Thyroid gland (tissue), 4 donors: ENCODE results near the gene MYBBP1A. TPM values are rescaled to one million over a fixed set of nuclear protein-coding genes. Genes with fewer than 3 reads are reported as not detected.

Experiments used
- DNase-seq, 2 donors: peaks; one replicate each; pipeline ENCODE4 v3.0.0-alpha.2; 2019
- H3K27ac ChIP-seq, 3 donors: fragments of 200-600 bp; sonication (generic); 1 replicate in 2 of 3; 2 replicates in 1 of 3; pipeline ENCODE4 v1.5.1; 2016 to 2019; ENCODE audit warnings: mild to moderate bottlenecking in 1 of 3, moderate library complexity in 1 of 3
- H3K27me3 ChIP-seq: fragments of 200-600 bp; sonication (generic); one replicate; pipeline ENCODE4 v1.5.1; 2019
- H3K36me3 ChIP-seq, 2 donors: fragments of 200-600 bp; sonication (generic); one replicate each; pipeline ENCODE4 v1.5.1; 2016 to 2019
- H3K4me1 ChIP-seq, 2 donors: fragments of 200-600 bp; sonication (generic); one replicate each; pipeline ENCODE4 v1.5.1; 2017 to 2019
- H3K4me3 ChIP-seq, 3 donors: fragments of 200-600 bp; sonication (generic); replicated peaks in 1 of 3; 1 replicate in 2 of 3; 2 replicates in 1 of 3; pipeline ENCODE4 v1.5.1; 2016; ENCODE audit warnings: mild to moderate bottlenecking in 1 of 3
- H3K9me3 ChIP-seq: fragments of 200-600 bp; sonication (generic); one replicate; pipeline ENCODE4 v1.5.1; 2017
- CTCF ChIP-seq, 6 experiments: fragments of 200-600 bp in 3 of 6; fragments of 450-650 bp in 3 of 6; sonication (generic) in 3 of 6; IDR thresholded peaks; one replicate each; pipeline ENCODE4 v1.5.1; 2016 to 2019; ENCODE audit warnings: antibody characterized with exemption in 6 of 6, mild to moderate bottlenecking in 2 of 6, inconsistent platforms in 1 of 6, moderate library complexity in 1 of 6
- POLR2A ChIP-seq, 2 donors: fragments of 450-650 bp; IDR thresholded peaks; one replicate each; pipeline ENCODE4 v1.6.1; 2017; ENCODE audit warnings: antibody characterized with exemption in 2 of 2, mild to moderate bottlenecking in 2 of 2, moderate library complexity in 1 of 2
- WGBS, 2 donors: methylation state at CpG; one replicate each; pipeline ENCODE4 v1.1.5; 2017; 5-methylcytosine and 5-hydroxymethylcytosine counted together
- intact Hi-C: fragments of 100-400 bp; cut with DNase I; formaldehyde crosslinking; loops from one replicate; pipeline ENCODE4 v1.15.1; 2023
- total RNA-seq, 4 donors: library from RNA; depleted of rRNA; stranded (reverse); fragments of >200 nt; gene quantifications; one replicate each; pipeline ENCODE4 v1.2.3, GENCODE V29; 2016

The MYBBP1A gene
- total RNA-seq, 4 donors from 2014 or later: 23.5 to 50.2 (median 37.6) TPM

- intact Hi-C loops: no loop called here
- TF ChIP-seq CTCF (IDR thresholded peaks at IDR 0.05): no peak
- TF ChIP-seq POLR2A (IDR thresholded peaks at IDR 0.05): no peak
- no peak overlapping the region for H3K27ac ChIP-seq
- H3K27me3 ChIP-seq: no peaks in the 10 kb centered on the region
- no peak for DNase-seq
- no peaks in the 10 kb centered on the region for H3K9me3 ChIP-seq
- 70 to 78% methylated on average over 11 to 13 of the region's 15 CpGs for WGBS, 2 donors
- peaks cover 0 to 33% of the 10 kb centered on the region in 2 donors for H3K4me1 ChIP-seq
- no peak overlapping the region for H3K4me3 ChIP-seq
- peaks cover 32 to 37% of the 10 kb centered on the region in 2 donors for H3K36me3 ChIP-seq
Observed at GRCh38 chr17:4540687-4541327, 14.4 kb downstream of the MYBBP1A start.

- no peak for DNase-seq
- intact Hi-C loops: no loop called here
- no peak overlapping the region for H3K27ac ChIP-seq
- no peaks in the 10 kb centered on the region for H3K9me3 ChIP-seq
- H3K4me3 ChIP-seq: no peak overlapping the region
- no peak for TF ChIP-seq POLR2A (IDR thresholded peaks at IDR 0.05)
- no peak for TF ChIP-seq CTCF (IDR thresholded peaks at IDR 0.05)
- WGBS, 2 donors: 59 to 86% methylated on average over 5 to 7 of the region's 14 CpGs
- H3K36me3 ChIP-seq: peaks cover 32 to 37% of the 10 kb centered on the region in 2 donors
- no peaks in the 10 kb centered on the region for H3K27me3 ChIP-seq
- peaks cover 0 to 38% of the 10 kb centered on the region in 2 donors for H3K4me1 ChIP-seq
Observed at GRCh38 chr17:4540224-4540651, 14.9 kb downstream of the MYBBP1A start.

GRCh38 chr17:4539576-4540223, 15.5 kb downstream of the MYBBP1A start:
- H3K27ac ChIP-seq: no peak overlapping the region
- no peak overlapping the region for H3K4me3 ChIP-seq
- H3K36me3 ChIP-seq: peaks cover 32 to 37% of the 10 kb centered on the region in 2 donors
- TF ChIP-seq CTCF (IDR thresholded peaks at IDR 0.05) (no peak), POLR2A (IDR thresholded peaks at IDR 0.05) (no peak)
- intact Hi-C loops: loop anchor here (10.0 kb wide), 1 partner anchor 95 kb away; no protein-coding TSS in a partner anchor
- H3K4me1 ChIP-seq: peaks cover 0 to 42% of the 10 kb centered on the region in 2 donors
- no peaks in the 10 kb centered on the region for H3K9me3 ChIP-seq
- H3K27me3 ChIP-seq: no peaks in the 10 kb centered on the region
- no peak for DNase-seq
- 93 to 96% methylated on average over 18 to 24 of the region's 26 CpGs for WGBS, 2 donors

- intact Hi-C loops: loop anchor here (10.0 kb wide), 1 partner anchor 94 kb away; no protein-coding TSS in a partner anchor
- WGBS, 2 donors: 88 to 89% methylated on average over 8 of the region's 8 CpGs
- H3K27ac ChIP-seq: no peak overlapping the region
Observed at GRCh38 chr17:4539025-4539424, 16.2 kb downstream of the MYBBP1A start.

More at GRCh38 chr17:4539025-4539424, 16.2 kb downstream of the MYBBP1A start:
- TF ChIP-seq POLR2A (IDR thresholded peaks at IDR 0.05): no peak
- TF ChIP-seq CTCF (IDR thresholded peaks at IDR 0.05): no peak
- no peak for DNase-seq
- Histone ChIP-seq H3K9me3 (no peaks in the 10 kb centered on the region), H3K4me3 (no peak overlapping the region), H3K27me3 (no peaks in the 10 kb centered on the region), H3K36me3 (peaks cover 28 to 37% of the 10 kb centered on the region in 2 donors), H3K4me1 (peaks cover 0 to 48% of the 10 kb centered on the region in 2 donors)
